Endodermal cell (in vitro differentiated cells): Measurements from ENCODE around the gene CDC20. TPM values are rescaled to one million over a fixed set of nuclear protein-coding genes. Genes with fewer than 3 reads are reported as not detected.

Experiments
- DNase-seq: peaks from one replicate; pipeline ENCODE4 v3.0.0-alpha.2; 2017
- H3K27ac ChIP-seq: 2 replicates; pipeline ENCODE4 v1.5.1; 2013; ENCODE audit warnings: mild to moderate bottlenecking, low read depth, low read length, moderate library complexity
- H3K27me3 ChIP-seq: 2 replicates; pipeline ENCODE4 v1.6.1; 2013; ENCODE audit warnings: mild to moderate bottlenecking, low read length, moderate library complexity; ENCODE audit not compliant: insufficient read depth, control insufficient read depth, poor library complexity, severe bottlenecking
- H3K36me3 ChIP-seq: 2 replicates; pipeline ENCODE4 v1.7.0; 2013; ENCODE audit warnings: mild to moderate bottlenecking, low read length, moderate library complexity; ENCODE audit not compliant: control insufficient read depth, insufficient read depth
- H3K4me1 ChIP-seq: one replicate; pipeline ENCODE4 v1.7.0; 2013; ENCODE audit warnings: low read length; ENCODE audit not compliant: control insufficient read depth, insufficient read depth
- H3K4me3 ChIP-seq: 2 replicates; pipeline ENCODE4 v1.5.1; 2013; ENCODE audit warnings: mild to moderate bottlenecking, low read length, moderate library complexity
- H3K9ac ChIP-seq: 2 replicates; pipeline ENCODE4 v1.6.1; 2013; ENCODE audit warnings: mild to moderate bottlenecking, low read length, moderate library complexity; ENCODE audit not compliant: poor library complexity, severe bottlenecking; ENCODE audit errors: extremely low read depth
- H3K9me3 ChIP-seq: 2 replicates; pipeline ENCODE4 v1.6.1; 2013; ENCODE audit warnings: mild to moderate bottlenecking, low read length, moderate library complexity; ENCODE audit not compliant: control insufficient read depth
- H3K27ac Mint-ChIP-seq: 2 replicates; pipeline ENCODE4 v1.8.0; 2020; ENCODE audit warnings: mixed read lengths
- H3K27me3 Mint-ChIP-seq: 2 replicates; pipeline ENCODE4 v1.8.0; 2021; ENCODE audit warnings: mild to moderate bottlenecking, mixed read lengths; ENCODE audit not compliant: insufficient read depth
- H3K36me3 Mint-ChIP-seq: 2 replicates; pipeline ENCODE4 v1.8.0; 2020; ENCODE audit warnings: low read depth, mixed read lengths
- H3K4me1 Mint-ChIP-seq: 2 replicates; pipeline ENCODE4 v1.8.0; 2020; ENCODE audit warnings: mixed read lengths
- H3K4me3 Mint-ChIP-seq: 2 replicates; pipeline ENCODE4 v1.8.0; 2020; ENCODE audit warnings: mild to moderate bottlenecking, moderate library complexity, mixed read lengths
- H3K9me3 Mint-ChIP-seq: 2 replicates; pipeline ENCODE4 v1.8.0; 2020; ENCODE audit warnings: mild to moderate bottlenecking, mixed read lengths
- WGBS, 2 experiments: methylation state at CpG; one replicate each; pipeline versions ENCODE4 v1.1.5 to v1.1.7; 2013; ENCODE audit warnings: missing lambda C conversion rate in 2 of 2, mixed read lengths in 1 of 2; ENCODE audit not compliant: insufficient coverage in 1 of 2, insufficient read length in 1 of 2; 5-methylcytosine and 5-hydroxymethylcytosine counted together
- total RNA-seq, 2 donors: library from RNA; stranded (reverse); fragmentation: NEBNext Ultra II Directional in 1 of 2; extraction: Animal tissue kit (Norgen Biotek cat#: 25700) in 1 of 2; gene quantifications; 2 replicates in 1 of 2; 3 replicates in 1 of 2; pipeline ENCODE4 v1.2.1, GENCODE V29; 2021
- TF ChIP-seq, protein P1 (sequence below): fragments of 200-600 bp; sonication (generic); conservative IDR thresholded peaks from 2 replicates; pipeline ENCODE4 v1.5.0; 2021; ENCODE audit warnings: antibody characterized with exemption, mild to moderate bottlenecking

Gene CDC20
- total RNA-seq, 2 donors from 2014 or later = 126 to 149 TPM

DNA sequence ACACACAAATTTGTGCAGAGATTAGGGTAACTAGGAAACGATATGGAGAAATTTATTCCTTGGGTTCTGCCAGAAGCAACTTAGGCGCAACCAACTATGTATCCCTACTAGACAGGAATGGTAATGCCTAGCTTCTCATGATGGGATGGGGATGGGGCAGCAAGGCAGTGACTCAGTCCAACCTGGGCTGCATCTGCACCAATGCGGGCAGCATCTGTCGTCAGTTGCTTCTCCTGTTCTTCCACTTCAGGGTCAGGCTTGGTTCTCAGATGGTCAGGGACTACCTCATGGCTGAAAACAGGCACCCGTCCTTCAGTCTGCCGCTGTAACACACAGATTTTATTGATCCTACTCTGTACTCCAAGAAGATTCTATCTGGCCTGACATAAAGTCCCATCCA is 27.9 kb downstream of the CDC20 start:
- no peaks in the 10 kb centered on the region for H3K9me3 ChIP-seq
- peaks cover 16% of the 10 kb centered on the region for H3K4me1 Mint-ChIP-seq
- no peak overlapping the region for H3K27ac ChIP-seq
- H3K4me3 Mint-ChIP-seq = no peak overlapping the region
- H3K36me3 Mint-ChIP-seq = peaks cover 37% of the 10 kb centered on the region
- no peak overlapping the region for H3K9ac ChIP-seq
- H3K4me1 ChIP-seq = peaks cover 3% of the 10 kb centered on the region
- TF ChIP-seq, protein P1, sequence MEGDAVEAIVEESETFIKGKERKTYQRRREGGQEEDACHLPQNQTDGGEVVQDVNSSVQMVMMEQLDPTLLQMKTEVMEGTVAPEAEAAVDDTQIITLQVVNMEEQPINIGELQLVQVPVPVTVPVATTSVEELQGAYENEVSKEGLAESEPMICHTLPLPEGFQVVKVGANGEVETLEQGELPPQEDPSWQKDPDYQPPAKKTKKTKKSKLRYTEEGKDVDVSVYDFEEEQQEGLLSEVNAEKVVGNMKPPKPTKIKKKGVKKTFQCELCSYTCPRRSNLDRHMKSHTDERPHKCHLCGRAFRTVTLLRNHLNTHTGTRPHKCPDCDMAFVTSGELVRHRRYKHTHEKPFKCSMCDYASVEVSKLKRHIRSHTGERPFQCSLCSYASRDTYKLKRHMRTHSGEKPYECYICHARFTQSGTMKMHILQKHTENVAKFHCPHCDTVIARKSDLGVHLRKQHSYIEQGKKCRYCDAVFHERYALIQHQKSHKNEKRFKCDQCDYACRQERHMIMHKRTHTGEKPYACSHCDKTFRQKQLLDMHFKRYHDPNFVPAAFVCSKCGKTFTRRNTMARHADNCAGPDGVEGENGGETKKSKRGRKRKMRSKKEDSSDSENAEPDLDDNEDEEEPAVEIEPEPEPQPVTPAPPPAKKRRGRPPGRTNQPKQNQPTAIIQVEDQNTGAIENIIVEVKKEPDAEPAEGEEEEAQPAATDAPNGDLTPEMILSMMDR = no peak
- peaks cover 52% of the 10 kb centered on the region for H3K36me3 ChIP-seq
- no peaks in the 10 kb centered on the region for H3K27me3 ChIP-seq
- no peaks in the 10 kb centered on the region for H3K27me3 Mint-ChIP-seq
- H3K4me3 ChIP-seq = no peak overlapping the region
- WGBS, 2 experiments = 85 to 95% methylated on average over 2 to 6 of the region's 6 CpGs
- H3K9me3 Mint-ChIP-seq = no peaks in the 10 kb centered on the region
- no peak for DNase-seq
- no peak overlapping the region for H3K27ac Mint-ChIP-seq

DNA sequence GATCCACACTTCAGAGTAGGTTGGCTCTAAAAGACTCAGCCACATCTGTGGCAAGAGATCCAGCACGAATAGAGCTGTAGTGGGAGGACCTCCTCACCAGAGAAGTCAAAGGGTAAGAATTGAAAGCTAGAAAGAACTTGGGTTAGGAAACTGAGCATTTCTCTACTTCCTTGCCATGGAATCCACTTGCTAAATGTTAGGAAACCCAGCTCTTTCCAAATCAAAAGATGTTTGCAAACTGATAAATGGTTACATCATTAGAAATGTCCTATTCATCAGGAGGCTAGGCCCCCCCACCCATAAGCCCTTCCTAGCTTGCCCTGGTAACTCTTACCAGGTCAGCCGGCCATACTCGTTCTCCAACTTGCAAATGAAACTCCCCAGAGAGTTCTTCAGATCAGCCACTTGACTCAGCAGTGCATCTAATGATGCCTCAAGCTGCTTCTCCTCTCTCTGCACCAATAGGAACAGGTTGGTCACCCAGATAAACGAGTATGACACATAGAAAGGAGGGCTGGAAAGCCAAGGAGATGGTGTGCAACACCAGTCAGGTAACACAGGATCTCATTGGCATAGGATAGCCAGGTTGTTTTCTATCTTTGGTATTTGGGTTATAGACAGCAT is 29.3 kb downstream of the CDC20 start:
- Histone ChIP-seq H3K4me3 (peak overlapping the region; percentile 99), H3K27me3 (no peaks in the 10 kb centered on the region), H3K9me3 (no peaks in the 10 kb centered on the region), H3K9ac (no peak overlapping the region), H3K4me1 (peaks cover 3% of the 10 kb centered on the region), H3K36me3 (peaks cover 50% of the 10 kb centered on the region), H3K27ac (no peak overlapping the region)
- peaks cover 16% of the 10 kb centered on the region for H3K4me1 Mint-ChIP-seq
- no peaks in the 10 kb centered on the region for H3K9me3 Mint-ChIP-seq
- H3K27ac Mint-ChIP-seq = peak overlapping the region; percentile 98
- TF ChIP-seq, protein P1 = no peak
- no peaks in the 10 kb centered on the region for H3K27me3 Mint-ChIP-seq
- 87 to 89% methylated on average over 3 to 4 of the region's 4 CpGs for WGBS, 2 experiments
- H3K4me3 Mint-ChIP-seq = peak overlapping the region; percentile 94
- H3K36me3 Mint-ChIP-seq = peaks cover 30% of the 10 kb centered on the region
- no peak for DNase-seq

DNA sequence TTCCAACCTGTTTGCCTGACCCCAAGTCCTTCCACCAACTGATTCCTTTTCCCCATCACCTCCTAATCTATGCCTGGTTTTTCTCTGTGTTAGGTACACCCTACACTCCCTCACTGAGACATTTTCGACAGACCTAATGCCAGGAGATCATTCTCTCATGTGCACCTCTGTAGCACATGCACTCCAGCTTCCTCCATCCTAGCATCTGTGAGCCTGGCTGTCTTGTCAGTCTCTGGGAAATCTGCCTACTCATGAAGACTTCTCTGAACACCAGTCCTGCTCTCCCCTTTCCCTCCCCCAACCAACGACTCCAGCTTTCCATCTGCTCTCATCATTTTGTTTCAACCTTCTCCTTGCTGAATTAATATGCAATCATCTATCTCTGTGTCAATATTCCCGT is 29.8 kb downstream of the CDC20 start:
- Mint-ChIP-seq H3K4me3 (peak overlapping the region; percentile 94), H3K36me3 (peaks cover 24% of the 10 kb centered on the region), H3K9me3 (no peaks in the 10 kb centered on the region), H3K27me3 (no peaks in the 10 kb centered on the region), H3K4me1 (peaks cover 16% of the 10 kb centered on the region), H3K27ac (peak overlapping the region; percentile 98)
- TF ChIP-seq, protein P1 = no peak
- Histone ChIP-seq H3K36me3 (peaks cover 44% of the 10 kb centered on the region), H3K9ac (peak overlapping the region; percentile 79), H3K4me1 (peaks cover 3% of the 10 kb centered on the region), H3K4me3 (peak overlapping the region; percentile 99), H3K27me3 (no peaks in the 10 kb centered on the region), H3K27ac (no peak overlapping the region), H3K9me3 (no peaks in the 10 kb centered on the region)
- no peak for DNase-seq
- WGBS, 2 experiments = 84 to 93% methylated on average over 3 of the region's 3 CpGs
